HepG2 (cell line): ENCODE measurements around the gene ANXA7. TPM values are rescaled to one million over a fixed set of nuclear protein-coding genes. Genes with fewer than 3 reads are reported as not detected.

Source experiments
- ATAC-seq: fragments of 200-7000 bp; cut with Tn5 transposase; 3 replicates; pipeline ENCODE4 v1.9.1; 2020; ENCODE audit warnings: mild to moderate bottlenecking, moderate library complexity
- BruUV-seq: library from RNA; stranded (reverse); fragments of 400-500 nt; replicated peaks from 2 replicates; lab custom pipeline; 2021; lab: Mats Ljungman, UMichigan
- CTCF ChIA-PET: fragments of 300-600 bp; formaldehyde crosslinking; extraction: SDS; loops from one replicate; lab custom pipeline; 2021; ENCODE audit warnings: low total read pairs, inconsistent platforms, low intra/inter-chr PET ratio; lab: Yijun Ruan, JAX
- POLR2A ChIA-PET: fragments of 350-600 bp; sonication (Branson Sonifier 250); formaldehyde crosslinking; loops from one replicate; lab custom pipeline; 2020; ENCODE audit warnings: antibody characterized with exemption, inconsistent platforms; lab: Yijun Ruan, JAX
- DNase-seq: peaks from one replicate; pipeline ENCODE4 v3.0.0-alpha.2; 2015; ENCODE audit warnings: low spot score
- FAIRE-seq: peaks from 3 replicates; lab custom pipeline; 2011; peaks lifted over from hg19 to GRCh38; lab: Jason Lieb, UNC
- H2AFZ ChIP-seq: one replicate; pipeline ENCODE4 v1.6.1; 2011; ENCODE audit warnings: low read length, inconsistent platforms
- H3K27ac ChIP-seq: fragments of 300-600 bp; 3 replicates; pipeline ENCODE4 v1.8.0; 2011; ENCODE audit warnings: mixed run types, mild to moderate bottlenecking, mixed read lengths, low read length, inconsistent platforms; ENCODE audit not compliant: insufficient read depth; ENCODE audit errors: extremely low read length
- H3K27me3 ChIP-seq, 2 experiments: fragments of 200-600 bp in 1 of 2; 2 replicates in 1 of 2; 3 replicates in 1 of 2; pipeline versions ENCODE4 v1.6.0 to v1.8.0; 2011; ENCODE audit warnings: low read length in 2 of 2, mild to moderate bottlenecking in 2 of 2, moderate library complexity in 2 of 2, inconsistent platforms in 1 of 2; ENCODE audit not compliant: insufficient read depth in 2 of 2, control insufficient read depth in 1 of 2
- H3K36me3 ChIP-seq, 2 experiments: fragments of 200-600 bp in 1 of 2; replicated peaks in 1 of 2; 2 replicates in 1 of 2; 3 replicates in 1 of 2; pipeline versions ENCODE4 v1.5.1 to v1.8.0; 2011; ENCODE audit warnings: low read length in 2 of 2, inconsistent platforms in 1 of 2; ENCODE audit not compliant: insufficient read depth in 2 of 2, control insufficient read depth in 1 of 2
- H3K4me1 ChIP-seq: 2 replicates; pipeline ENCODE4 v1.5.1; 2012; ENCODE audit warnings: low read length, inconsistent platforms; ENCODE audit not compliant: insufficient read depth
- H3K4me2 ChIP-seq: 2 replicates; pipeline ENCODE4 v1.6.0; 2011; ENCODE audit warnings: low read depth, low read length, inconsistent platforms
- H3K4me3 ChIP-seq, 3 experiments: fragments of 200-600 bp in 1 of 3; sonication (generic), shearing (Covaris generic) in 1 of 3; replicated peaks in 1 of 3; 2 replicates each; pipeline ENCODE4 v1.5.1; 2011 to 2016; ENCODE audit warnings: low read length in 3 of 3, inconsistent platforms in 2 of 3, low read depth in 2 of 3, mild to moderate bottlenecking in 2 of 3, control low read depth in 1 of 3, mixed read lengths in 1 of 3; ENCODE audit not compliant: insufficient read depth in 1 of 3
- H3K79me2 ChIP-seq: one replicate; pipeline ENCODE4 v1.6.1; 2011; ENCODE audit warnings: low read length, inconsistent platforms; ENCODE audit not compliant: insufficient read depth
- H3K9ac ChIP-seq: 2 replicates; pipeline ENCODE4 v1.6.0; 2011; ENCODE audit warnings: mild to moderate bottlenecking, low read depth, low read length, inconsistent platforms; ENCODE audit not compliant: insufficient read depth
- H3K9me3 ChIP-seq: 2 replicates; pipeline ENCODE4 v1.5.1; 2012; ENCODE audit warnings: mild to moderate bottlenecking, low read length
- H4K20me1 ChIP-seq: 2 replicates; pipeline ENCODE4 v1.6.0; 2011; ENCODE audit warnings: inconsistent platforms, mild to moderate bottlenecking, low read length, moderate library complexity; ENCODE audit not compliant: insufficient read depth
- AGO1 ChIP-seq: fragments of 200-400 bp; formaldehyde crosslinking; IDR thresholded peaks from 2 replicates; pipeline ENCODE4 v1.6.1; 2017; ENCODE audit warnings: mild to moderate bottlenecking, low read depth, low read length, moderate library complexity; ENCODE audit not compliant: poor library complexity, severe bottlenecking
- ATAD3A ChIP-seq: sonication (generic); formaldehyde crosslinking; IDR thresholded peaks from 2 replicates; pipeline ENCODE4 v1.4.0; 2020; ENCODE audit warnings: missing genetic modification reagents
- CCDC6 ChIP-seq: sonication (generic); formaldehyde crosslinking; IDR thresholded peaks from 2 replicates; pipeline ENCODE4 v1.8.1; 2022; ENCODE audit warnings: mild to moderate bottlenecking, missing genetic modification reagents, moderate library complexity
- ETV6 ChIP-seq: sonication (generic); formaldehyde crosslinking; conservative IDR thresholded peaks from 2 replicates; pipeline ENCODE4 v1.4.0; 2020; ENCODE audit warnings: missing genetic modification reagents
- GATA4 ChIP-seq: sonication (generic); IDR thresholded peaks from 2 replicates; pipeline ENCODE4 v1.6.1; 2016; ENCODE audit warnings: antibody characterized with exemption, low read depth, borderline replicate concordance
- HBP1 ChIP-seq: IDR thresholded peaks from 2 replicates; pipeline ENCODE4 v1.6.1; 2016; ENCODE audit warnings: low read depth, control low read depth
- HMG20B ChIP-seq: conservative IDR thresholded peaks from 2 replicates; pipeline ENCODE4 v1.6.1; 2016; ENCODE audit warnings: missing genetic modification reagents, missing compliant biosample characterization
- NFE2L1 ChIP-seq: sonication (generic); formaldehyde crosslinking; IDR thresholded peaks from 2 replicates; pipeline ENCODE4 v1.4.0; 2020; ENCODE audit warnings: missing genetic modification reagents, mild to moderate bottlenecking, borderline replicate concordance
- NFKBIZ ChIP-seq: IDR thresholded peaks from 2 replicates; pipeline ENCODE4 v1.6.1; 2018; ENCODE audit warnings: missing genetic modification reagents, missing compliant biosample characterization
- PHF20 ChIP-seq: sonication (generic); formaldehyde crosslinking; IDR thresholded peaks from 2 replicates; pipeline ENCODE4 v1.5.0; 2020; ENCODE audit warnings: mild to moderate bottlenecking, missing genetic modification reagents
- PHF8 ChIP-seq: sonication (generic); formaldehyde crosslinking; IDR thresholded peaks from 2 replicates; pipeline ENCODE4 v1.5.0; 2020; ENCODE audit warnings: missing genetic modification reagents
- RFX3 ChIP-seq: IDR thresholded peaks from 2 replicates; pipeline ENCODE4 v1.6.1; 2016; ENCODE audit warnings: missing biosample characterization, missing genetic modification reagents
- ZNF12 ChIP-seq: sonication (generic); formaldehyde crosslinking; IDR thresholded peaks from 2 replicates; pipeline ENCODE4 v1.5.0; 2020; ENCODE audit warnings: missing genetic modification reagents
- ZNF382 ChIP-seq: sonication (generic); formaldehyde crosslinking; IDR thresholded peaks from 2 replicates; pipeline ENCODE4 v1.5.0; 2020; ENCODE audit warnings: missing genetic modification reagents, mild to moderate bottlenecking, borderline replicate concordance
- ZNF530 ChIP-seq: sonication (generic); formaldehyde crosslinking; IDR thresholded peaks from 2 replicates; pipeline ENCODE4 v1.5.0; 2020; ENCODE audit warnings: low read depth, mild to moderate bottlenecking, missing genetic modification reagents
- ZNF562 ChIP-seq: sonication (generic); formaldehyde crosslinking; IDR thresholded peaks from 2 replicates; pipeline ENCODE4 v1.8.0; 2022; ENCODE audit warnings: missing genetic modification reagents, borderline replicate concordance
- ZNF878 ChIP-seq: sonication (generic); formaldehyde crosslinking; IDR thresholded peaks from 2 replicates; pipeline ENCODE4 v1.8.1; 2023; ENCODE audit warnings: mild to moderate bottlenecking, missing genetic modification reagents, moderate library complexity
- ZNF879 ChIP-seq: sonication (generic); formaldehyde crosslinking; IDR thresholded peaks from 2 replicates; pipeline ENCODE4 v1.8.1; 2023; ENCODE audit warnings: missing genetic modification reagents
- ZSCAN20 ChIP-seq: sonication (generic); formaldehyde crosslinking; IDR thresholded peaks from 2 replicates; pipeline ENCODE4 v1.4.0; 2020; ENCODE audit warnings: missing genetic modification reagents, mild to moderate bottlenecking, borderline replicate concordance
- WGBS: methylation state at CpG from one replicate; pipeline ENCODE4 v1.1.6; 2017; ENCODE audit warnings: low lambda C conversion rate; 5-methylcytosine and 5-hydroxymethylcytosine counted together
- in situ Hi-C: cut with HindIII; loops from 2 replicates; pipeline ENCODE4 v1.10.0; 2017; ENCODE audit warnings: low pct_unique_long_range_greater_than_20kb; ENCODE audit not compliant: extremely low pct_ligation_motif_present
- intact Hi-C: fragments of 100-400 bp; cut with micrococcal nuclease; formaldehyde crosslinking; loops from one replicate; pipeline ENCODE4 v1.10.0; 2022; ENCODE audit not compliant: unreplicated experiment
- polyA plus RNA-seq, 8 experiments: library from polyadenylated mRNA; depleted of rRNA in 3 of 8; stranded (reverse) in 7 of 8; unstranded in 1 of 8; fragments of >200 nt; fragmentation: Illumina TruSeq in 4 of 8; extraction: Trizol in 4 of 8; gene quantifications; 2 replicates each; pipeline versions ENCODE4 v1.2.1 to v1.2.3, GENCODE V29; 2011 to 2016; ENCODE audit warnings: low read depth in 4 of 8, missing spikeins in 1 of 8, mixed read lengths in 1 of 8; ENCODE audit not compliant: insufficient read depth in 1 of 8
- total RNA-seq, 5 experiments: library from RNA; depleted of rRNA; stranded (reverse); fragments of >200 nt; fragmentation: Illumina TruSeq; extraction: Trizol; gene quantifications; 2 replicates each; pipeline ENCODE4 v1.2.3, GENCODE V29; 2016; ENCODE audit warnings: low read depth in 1 of 5
- TF ChIP-seq, protein P1 (sequence below): sonication (generic); formaldehyde crosslinking; IDR thresholded peaks from 2 replicates; pipeline ENCODE4 v1.5.0; 2020; ENCODE audit warnings: missing genetic modification reagents

The ANXA7 gene
- total and polyA plus RNA-seq, 2 of the 13 experiments (the other 11 are each of a cell fraction or from before 2014, with no cell fraction given), result 54.8 to 89.0 TPM

- no peak overlapping the region for H3K27ac ChIP-seq
- no peaks in the 10 kb centered on the region for H3K27me3 ChIP-seq
- no peak for DNase-seq
- H4K20me1 ChIP-seq, result no peaks in the 10 kb centered on the region
- CTCF ChIA-PET, result no interaction called here
- no peaks in the 10 kb centered on the region for H3K9me3 ChIP-seq
- no peak overlapping the region for H2AFZ ChIP-seq
- TF ChIP-seq GATA4 (no peak), PHF20 (CRISPR knock-in tag) (no peak), RFX3 (CRISPR knock-in tag) (no peak), ETV6 (CRISPR knock-in tag) (no peak), ATAD3A (CRISPR knock-in tag) (no peak), ZNF12 (no peak), AGO1 (no peak), CCDC6 (no peak)
- TF ChIP-seq, protein P1, sequence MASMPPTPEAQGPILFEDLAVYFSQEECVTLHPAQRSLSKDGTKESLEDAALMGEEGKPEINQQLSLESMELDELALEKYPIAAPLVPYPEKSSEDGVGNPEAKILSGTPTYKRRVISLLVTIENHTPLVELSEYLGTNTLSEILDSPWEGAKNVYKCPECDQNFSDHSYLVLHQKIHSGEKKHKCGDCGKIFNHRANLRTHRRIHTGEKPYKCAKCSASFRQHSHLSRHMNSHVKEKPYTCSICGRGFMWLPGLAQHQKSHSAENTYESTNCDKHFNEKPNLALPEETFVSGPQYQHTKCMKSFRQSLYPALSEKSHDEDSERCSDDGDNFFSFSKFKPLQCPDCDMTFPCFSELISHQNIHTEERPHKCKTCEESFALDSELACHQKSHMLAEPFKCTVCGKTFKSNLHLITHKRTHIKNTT (CRISPR knock-in tag), result no peak
- TF ChIP-seq, all 625 proteins: peak for 0
- intact Hi-C loops, result no loop called here
- Histone ChIP-seq H3K9ac (no peak overlapping the region), H3K79me2 (no peaks in the 10 kb centered on the region), H3K4me2 (no peak overlapping the region), H3K36me3 (peaks cover 4 to 8% of the 10 kb centered on the region in 2 experiments; a peak in 3 of 5 replicates), H3K4me1 (no peaks in the 10 kb centered on the region), H3K4me3 (no peak overlapping the region)
- in situ Hi-C loops, result no loop called here
- no peak for ATAC-seq
- POLR2A ChIA-PET, result no interaction called here
- FAIRE-seq, result no peak
- no TSS peak for BruUV-seq
Observed at GRCh38 chr10:73446926-73447325, 33.1 kb upstream of the ANXA7 start.

DNA sequence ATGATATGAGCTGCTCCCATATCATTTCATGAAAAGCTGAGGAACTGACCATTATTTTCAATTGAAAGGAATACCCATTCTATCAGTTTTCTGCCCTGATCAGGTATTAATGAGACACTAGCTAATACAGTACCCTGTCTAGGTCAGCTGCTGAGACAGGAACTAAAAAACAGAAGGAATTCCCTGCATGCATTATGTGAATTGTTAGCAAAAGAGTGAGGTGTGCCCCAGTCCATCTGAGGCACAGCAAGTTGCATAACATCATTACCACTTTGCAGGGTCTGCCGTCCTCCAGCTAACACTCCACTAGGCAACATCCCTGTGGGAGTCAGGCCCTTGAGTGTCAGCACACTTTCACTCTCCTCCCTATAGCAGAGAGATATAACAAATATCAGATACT lies 30.6 kb upstream of the ANXA7 start:
- CTCF ChIA-PET, result no interaction called here
- no peak overlapping the region for H3K4me2 ChIP-seq
- FAIRE-seq, result no peak
- H2AFZ ChIP-seq, result no peak overlapping the region
- H3K36me3 ChIP-seq, result peaks cover 4 to 12% of the 10 kb centered on the region in 2 experiments; a peak in 3 of 5 replicates
- no peaks in the 10 kb centered on the region for H3K27me3 ChIP-seq
- POLR2A ChIA-PET, result no interaction called here
- no peak overlapping the region for H3K9ac ChIP-seq
- no TSS peak for BruUV-seq
- H3K79me2 ChIP-seq, result no peaks in the 10 kb centered on the region
- whole genome bisulfite sequencing, result 80% methylated on average over 1 of the region's 1 CpG
- H3K4me1 ChIP-seq, result no peaks in the 10 kb centered on the region
- no peak for DNase-seq
- ATAC-seq, result no peak
- no peaks in the 10 kb centered on the region for H3K9me3 ChIP-seq
- H3K4me3 ChIP-seq, result no peak overlapping the region
- H3K27ac ChIP-seq, result no peak overlapping the region
- intact Hi-C loops, result no loop called here
- in situ Hi-C loops, result no loop called here
- H4K20me1 ChIP-seq, result no peaks in the 10 kb centered on the region
- TF ChIP-seq PHF8, result no peak
- no peak for TF ChIP-seq NFE2L1
- no peak for TF ChIP-seq HMG20B (CRISPR knock-in tag)
- TF ChIP-seq ZNF530 (CRISPR knock-in tag), result no peak
- TF ChIP-seq ZNF878 (CRISPR knock-in tag), result no peak
- no peak for TF ChIP-seq ZNF382 (CRISPR knock-in tag)
- no peak for TF ChIP-seq HBP1 (CRISPR knock-in tag)
- no peak for TF ChIP-seq NFKBIZ
- TF ChIP-seq ZNF879, result no peak
- no peak for TF ChIP-seq ZSCAN20
- TF ChIP-seq ZNF562 (CRISPR knock-in tag), result no peak
